HepG2 (cell line): Measurements from ENCODE around the gene PRKAR2B. TPM values are rescaled to one million over a fixed set of nuclear protein-coding genes. Genes with fewer than 3 reads are reported as not detected.

Experiments used
- ATAC-seq: fragments of 200-7000 bp; cut with Tn5 transposase; 3 replicates; pipeline ENCODE4 v1.9.1; 2020; ENCODE audit warnings: mild to moderate bottlenecking, moderate library complexity
- BruUV-seq: library from RNA; stranded (reverse); fragments of 400-500 nt; replicated peaks from 2 replicates; lab custom pipeline; 2021; lab: Mats Ljungman, UMichigan
- CTCF ChIA-PET: fragments of 300-600 bp; formaldehyde crosslinking; extraction: SDS; loops from one replicate; lab custom pipeline; 2021; ENCODE audit warnings: low total read pairs, inconsistent platforms, low intra/inter-chr PET ratio; lab: Yijun Ruan, JAX
- POLR2A ChIA-PET: fragments of 350-600 bp; sonication (Branson Sonifier 250); formaldehyde crosslinking; loops from one replicate; lab custom pipeline; 2020; ENCODE audit warnings: antibody characterized with exemption, inconsistent platforms; lab: Yijun Ruan, JAX
- DNase-seq: peaks from one replicate; pipeline ENCODE4 v3.0.0-alpha.2; 2015; ENCODE audit warnings: low spot score
- FAIRE-seq: peaks from 3 replicates; lab custom pipeline; 2011; peaks lifted over from hg19 to GRCh38; lab: Jason Lieb, UNC
- H2AFZ ChIP-seq: one replicate; pipeline ENCODE4 v1.6.1; 2011; ENCODE audit warnings: low read length, inconsistent platforms
- H3K27ac ChIP-seq: fragments of 300-600 bp; 3 replicates; pipeline ENCODE4 v1.8.0; 2011; ENCODE audit warnings: mixed run types, mild to moderate bottlenecking, mixed read lengths, low read length, inconsistent platforms; ENCODE audit not compliant: insufficient read depth; ENCODE audit errors: extremely low read length
- H3K27me3 ChIP-seq, 2 experiments: fragments of 200-600 bp in 1 of 2; 2 replicates in 1 of 2; 3 replicates in 1 of 2; pipeline versions ENCODE4 v1.6.0 to v1.8.0; 2011; ENCODE audit warnings: low read length in 2 of 2, mild to moderate bottlenecking in 2 of 2, moderate library complexity in 2 of 2, inconsistent platforms in 1 of 2; ENCODE audit not compliant: insufficient read depth in 2 of 2, control insufficient read depth in 1 of 2
- H3K36me3 ChIP-seq, 2 experiments: fragments of 200-600 bp in 1 of 2; replicated peaks in 1 of 2; 2 replicates in 1 of 2; 3 replicates in 1 of 2; pipeline versions ENCODE4 v1.5.1 to v1.8.0; 2011; ENCODE audit warnings: low read length in 2 of 2, inconsistent platforms in 1 of 2; ENCODE audit not compliant: insufficient read depth in 2 of 2, control insufficient read depth in 1 of 2
- H3K4me1 ChIP-seq: 2 replicates; pipeline ENCODE4 v1.5.1; 2012; ENCODE audit warnings: low read length, inconsistent platforms; ENCODE audit not compliant: insufficient read depth
- H3K4me2 ChIP-seq: 2 replicates; pipeline ENCODE4 v1.6.0; 2011; ENCODE audit warnings: low read depth, low read length, inconsistent platforms
- H3K4me3 ChIP-seq, 3 experiments: fragments of 200-600 bp in 1 of 3; sonication (generic), shearing (Covaris generic) in 1 of 3; replicated peaks in 1 of 3; 2 replicates each; pipeline ENCODE4 v1.5.1; 2011 to 2016; ENCODE audit warnings: low read length in 3 of 3, inconsistent platforms in 2 of 3, low read depth in 2 of 3, mild to moderate bottlenecking in 2 of 3, control low read depth in 1 of 3, mixed read lengths in 1 of 3; ENCODE audit not compliant: insufficient read depth in 1 of 3
- H3K79me2 ChIP-seq: one replicate; pipeline ENCODE4 v1.6.1; 2011; ENCODE audit warnings: low read length, inconsistent platforms; ENCODE audit not compliant: insufficient read depth
- H3K9ac ChIP-seq: 2 replicates; pipeline ENCODE4 v1.6.0; 2011; ENCODE audit warnings: mild to moderate bottlenecking, low read depth, low read length, inconsistent platforms; ENCODE audit not compliant: insufficient read depth
- H3K9me3 ChIP-seq: 2 replicates; pipeline ENCODE4 v1.5.1; 2012; ENCODE audit warnings: mild to moderate bottlenecking, low read length
- H4K20me1 ChIP-seq: 2 replicates; pipeline ENCODE4 v1.6.0; 2011; ENCODE audit warnings: inconsistent platforms, mild to moderate bottlenecking, low read length, moderate library complexity; ENCODE audit not compliant: insufficient read depth
- CENPBD1 ChIP-seq: sonication (generic); formaldehyde crosslinking; IDR thresholded peaks from 2 replicates; pipeline ENCODE4 v1.8.0; 2022; ENCODE audit warnings: missing genetic modification reagents, low read depth, mild to moderate bottlenecking, borderline replicate concordance
- ISL2 ChIP-seq: sonication (generic); formaldehyde crosslinking; IDR thresholded peaks from 2 replicates; pipeline ENCODE4 v1.5.0; 2020; ENCODE audit warnings: missing genetic modification reagents
- KIAA2018 ChIP-seq: sonication (generic); formaldehyde crosslinking; IDR thresholded peaks from 2 replicates; pipeline ENCODE4 v1.5.0; 2020; ENCODE audit warnings: mild to moderate bottlenecking, missing genetic modification reagents, borderline replicate concordance
- KLF11 ChIP-seq: IDR thresholded peaks from 2 replicates; pipeline ENCODE4 v1.6.1; 2016; ENCODE audit warnings: missing compliant biosample characterization
- NFE2L2 ChIP-seq: fragments of 150-350 bp; IDR thresholded peaks from 2 replicates; pipeline ENCODE4 v1.6.1; 2014; ENCODE audit warnings: low read length
- NR2F6 ChIP-seq, 2 experiments: IDR thresholded peaks; 2 replicates each; pipeline ENCODE4 v1.6.1; 2016; ENCODE audit warnings: antibody characterized with exemption in 1 of 2, mild to moderate bottlenecking in 1 of 2
- TOPORS ChIP-seq: sonication (generic); formaldehyde crosslinking; IDR thresholded peaks from 2 replicates; pipeline ENCODE4 v1.8.0; 2023; ENCODE audit warnings: mild to moderate bottlenecking, missing genetic modification reagents
- ZNF598 ChIP-seq: sonication (generic); formaldehyde crosslinking; IDR thresholded peaks from 2 replicates; pipeline ENCODE4 v1.5.1; 2020; ENCODE audit warnings: mild to moderate bottlenecking, missing genetic modification reagents, borderline replicate concordance
- ZNF672 ChIP-seq: sonication (generic); formaldehyde crosslinking; IDR thresholded peaks from 2 replicates; pipeline ENCODE4 v1.8.1; 2022; ENCODE audit warnings: missing genetic modification reagents
- WGBS: methylation state at CpG from one replicate; pipeline ENCODE4 v1.1.6; 2017; ENCODE audit warnings: low lambda C conversion rate; 5-methylcytosine and 5-hydroxymethylcytosine counted together
- in situ Hi-C: cut with HindIII; loops from 2 replicates; pipeline ENCODE4 v1.10.0; 2017; ENCODE audit warnings: low pct_unique_long_range_greater_than_20kb; ENCODE audit not compliant: extremely low pct_ligation_motif_present
- intact Hi-C: fragments of 100-400 bp; cut with micrococcal nuclease; formaldehyde crosslinking; loops from one replicate; pipeline ENCODE4 v1.10.0; 2022; ENCODE audit not compliant: unreplicated experiment
- polyA plus RNA-seq, 8 experiments: library from polyadenylated mRNA; depleted of rRNA in 3 of 8; stranded (reverse) in 7 of 8; unstranded in 1 of 8; fragments of >200 nt; fragmentation: Illumina TruSeq in 4 of 8; extraction: Trizol in 4 of 8; gene quantifications; 2 replicates each; pipeline versions ENCODE4 v1.2.1 to v1.2.3, GENCODE V29; 2011 to 2016; ENCODE audit warnings: low read depth in 4 of 8, missing spikeins in 1 of 8, mixed read lengths in 1 of 8; ENCODE audit not compliant: insufficient read depth in 1 of 8
- total RNA-seq, 5 experiments: library from RNA; depleted of rRNA; stranded (reverse); fragments of >200 nt; fragmentation: Illumina TruSeq; extraction: Trizol; gene quantifications; 2 replicates each; pipeline ENCODE4 v1.2.3, GENCODE V29; 2016; ENCODE audit warnings: low read depth in 1 of 5

The PRKAR2B gene
- total and polyA plus RNA-seq, 2 of the 13 experiments (the other 11 are each of a cell fraction or from before 2014, with no cell fraction given), result not detected

- ATAC-seq (peak; percentile 53; the same call in 2 of the 3 replicates), FAIRE-seq (no peak), DNase-seq (no peak)
- Histone ChIP-seq H3K36me3 (no peaks in the 10 kb centered on the region), H3K79me2 (no peaks in the 10 kb centered on the region), H3K4me1 (no peaks in the 10 kb centered on the region), H3K4me3 (no peak overlapping the region), H3K9me3 (no peaks in the 10 kb centered on the region), H3K9ac (no peak overlapping the region), H2AFZ (no peak overlapping the region), H4K20me1 (no peaks in the 10 kb centered on the region), H3K4me2 (no peak overlapping the region), H3K27me3 (no peaks in the 10 kb centered on the region), H3K27ac (no peak overlapping the region)
- POLR2A ChIA-PET, result no interaction called here
- BruUV-seq, result no TSS peak
- TF ChIP-seq CENPBD1 (CRISPR knock-in tag) (no peak), NR2F6 (IDR thresholded peaks at IDR 0.05) (no peak), NR2F6 (CRISPR knock-in tag; IDR thresholded peaks at IDR 0.05) (no peak)
- in situ Hi-C loops (no loop called here), intact Hi-C loops (no loop called here)
- CTCF ChIA-PET, result no interaction called here
- 21% methylated on average over 2 of the region's 2 CpGs for WGBS
Measured at GRCh38 chr7:107128217-107128616, 83.7 kb downstream of the PRKAR2B start.

- H3K4me2 ChIP-seq, result no peak overlapping the region
- no peak overlapping the region for H3K9ac ChIP-seq
- H3K4me1 ChIP-seq, result no peaks in the 10 kb centered on the region
- no peak overlapping the region for H3K4me3 ChIP-seq
- H3K36me3 ChIP-seq, result no peaks in the 10 kb centered on the region
- FAIRE-seq, result no peak
- WGBS, result 8% methylated on average over 3 of the region's 3 CpGs
- ATAC-seq, result no peak
- ChIA-PET CTCF (no interaction called here), POLR2A (no interaction called here)
- H3K9me3 ChIP-seq, result no peaks in the 10 kb centered on the region
- DNase-seq, result no peak
- H3K27ac ChIP-seq, result no peak overlapping the region
- TF ChIP-seq KIAA2018 (CRISPR knock-in tag) (no peak), TOPORS (CRISPR knock-in tag) (no peak), ZNF672 (CRISPR knock-in tag) (no peak), ISL2 (CRISPR knock-in tag) (no peak), ZNF598 (CRISPR knock-in tag) (no peak), NFE2L2 (peak; percentile 69), KLF11 (CRISPR knock-in tag) (no peak)
- no peaks in the 10 kb centered on the region for H3K79me2 ChIP-seq
- H2AFZ ChIP-seq, result no peak overlapping the region
- BruUV-seq, result no TSS peak
- H4K20me1 ChIP-seq, result no peaks in the 10 kb centered on the region
- in situ Hi-C loops, result no loop called here
- intact Hi-C loops, result no loop called here
- H3K27me3 ChIP-seq, result no peaks in the 10 kb centered on the region; a peak in 1 of 5 replicates
Measured at GRCh38 chr7:107128748-107129147, 84.2 kb downstream of the PRKAR2B start.
